Stimulated activated CD8-positive, alpha-beta memory T cell treated with anti-CD3 and anti-CD28 coated beads, Interleukin-15, amount 100 ng/mL, for 4 hours (primary cell): Measurements from ENCODE around the gene TPSG1.
"Not testable (repeated sequence)": the region's sequence is repeated elsewhere in the genome, so short reads cannot be mapped to it uniquely, and the experiment has no call there.

Source experiments
- DNase-seq, 2 donors: peaks; one replicate each; pipeline ENCODE4 v3.0.0-alpha.2; 2020; ENCODE audit warnings: low read depth in 2 of 2

The TPSG1 gene

DNA sequence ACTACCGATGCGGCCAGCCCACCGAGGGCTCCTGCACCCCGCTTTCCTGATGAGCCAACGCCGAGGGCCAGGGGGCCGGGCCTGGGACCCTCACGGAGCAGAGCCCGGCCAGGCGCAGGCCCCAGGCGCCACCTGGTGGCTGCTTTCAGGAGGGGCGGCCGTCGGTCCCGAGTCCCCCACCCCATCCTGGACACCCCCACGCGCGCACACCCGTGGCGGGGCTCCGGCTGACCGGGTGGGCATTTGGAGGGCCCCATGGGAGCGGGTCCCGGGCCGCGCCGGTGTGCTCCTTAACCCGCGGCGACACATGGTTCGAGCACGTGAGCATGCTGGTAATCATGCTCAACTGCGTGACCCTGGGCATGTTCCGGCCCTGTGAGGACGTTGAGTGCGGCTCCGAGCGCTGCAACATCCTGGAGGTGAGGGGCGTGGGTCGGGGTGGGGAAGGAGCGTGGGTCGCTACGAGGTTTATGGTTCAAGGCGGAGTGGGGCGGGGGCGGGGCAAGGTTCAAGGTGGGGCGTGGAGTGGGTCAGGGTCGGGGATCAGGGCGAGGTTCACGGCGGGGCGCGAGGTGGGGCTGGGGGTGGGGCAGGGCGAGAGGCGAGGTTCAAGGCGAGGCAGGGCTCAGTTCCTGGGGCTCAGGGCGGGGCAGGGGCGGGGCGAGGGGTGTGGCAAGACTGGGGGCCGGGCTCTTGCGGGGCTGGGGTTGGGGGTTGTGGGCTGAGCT lies 30.2 kb downstream of the TPSG1 start:
- DNase-seq, result no peak

GRCh38 chr16:1193825-1194581 lies 31.1 kb downstream of the TPSG1 start:
- no peak for DNase-seq

DNA sequence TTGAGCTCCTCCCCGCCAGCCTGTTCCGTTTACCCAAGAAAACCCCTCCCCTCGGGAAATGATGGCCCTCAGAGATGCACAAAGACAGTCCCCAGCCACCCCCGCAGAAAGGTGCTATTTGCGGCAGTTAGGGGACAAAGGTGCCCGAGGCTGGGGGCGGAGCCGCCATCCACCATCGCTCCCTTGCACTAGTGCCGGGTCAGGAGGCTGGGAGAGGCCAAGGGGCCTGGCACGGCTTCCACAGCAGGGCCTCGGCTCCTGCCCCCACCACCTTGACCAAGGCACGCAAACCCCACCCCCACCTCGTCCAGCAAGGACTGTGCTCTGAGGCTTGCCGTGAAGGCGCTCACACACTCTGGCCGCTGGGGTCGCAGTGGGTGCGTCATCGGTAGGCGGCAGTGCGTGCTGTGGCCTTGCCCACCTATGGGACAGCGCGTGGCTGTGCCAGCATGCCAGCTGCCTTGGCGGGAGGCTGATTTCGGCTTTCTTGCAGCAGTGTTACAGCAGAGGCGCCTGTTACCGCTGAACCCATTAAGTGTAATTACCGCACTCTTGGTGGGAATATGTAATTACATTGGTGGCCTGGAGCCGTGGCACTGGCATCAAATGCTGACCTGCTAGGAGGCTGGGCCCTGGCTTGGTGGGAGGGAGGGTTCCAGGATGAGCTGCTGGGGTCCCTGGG lies 31.8 kb downstream of the TPSG1 start:
- DNase-seq, result no peak

- no peak for DNase-seq
Observed at GRCh38 chr16:1192384-1193073, 32.5 kb downstream of the TPSG1 start.

DNA sequence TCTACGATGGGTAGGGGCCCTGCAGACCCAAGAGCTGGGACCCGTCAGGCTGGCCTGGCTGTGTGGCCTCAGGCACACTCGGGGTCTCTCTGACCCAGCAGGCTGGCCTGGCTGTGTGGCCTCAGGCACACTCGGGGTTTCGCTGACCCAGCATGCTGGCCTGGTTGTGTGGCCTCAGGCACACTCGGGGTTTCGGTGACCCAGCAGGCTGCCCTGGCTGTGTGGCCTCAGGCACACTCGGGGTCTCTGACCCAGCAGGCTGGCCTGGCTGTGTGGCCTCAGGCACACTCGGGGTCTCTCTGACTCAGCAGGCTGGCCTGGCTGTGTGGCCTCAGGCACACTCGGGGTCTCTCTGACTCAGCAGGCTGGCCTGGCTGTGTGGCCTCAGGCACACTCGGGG lies 34.3 kb downstream of the TPSG1 start:
- DNase-seq, result not testable (repeated sequence)

DNA sequence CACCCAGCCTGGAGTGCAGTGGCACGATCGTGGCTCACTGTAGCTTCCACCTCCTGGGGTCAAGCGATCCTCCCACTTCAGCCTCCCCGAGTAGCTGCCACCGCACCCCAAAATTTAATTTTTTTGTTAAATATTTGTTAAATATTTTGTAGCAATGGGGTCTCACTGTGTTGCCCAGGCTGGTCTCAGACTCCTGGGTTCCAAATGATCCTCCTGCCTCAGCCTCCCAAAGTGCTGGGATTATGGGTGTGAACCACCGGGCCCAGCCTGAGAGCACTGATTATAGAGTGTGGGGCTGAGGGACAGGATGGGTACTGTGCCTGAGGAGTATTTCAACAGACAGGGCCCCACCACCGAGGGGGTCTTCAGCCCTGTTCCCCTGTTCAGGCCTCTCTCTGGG lies 35.6 kb downstream of the TPSG1 start:
- no peak for DNase-seq

GRCh38 chr16:1188432-1189189 lies 36.5 kb downstream of the TPSG1 start:
- no peak for DNase-seq

GRCh38 chr16:1185460-1186207 lies 39.4 kb downstream of the TPSG1 start:
- not testable (repeated sequence) for DNase-seq

DNA sequence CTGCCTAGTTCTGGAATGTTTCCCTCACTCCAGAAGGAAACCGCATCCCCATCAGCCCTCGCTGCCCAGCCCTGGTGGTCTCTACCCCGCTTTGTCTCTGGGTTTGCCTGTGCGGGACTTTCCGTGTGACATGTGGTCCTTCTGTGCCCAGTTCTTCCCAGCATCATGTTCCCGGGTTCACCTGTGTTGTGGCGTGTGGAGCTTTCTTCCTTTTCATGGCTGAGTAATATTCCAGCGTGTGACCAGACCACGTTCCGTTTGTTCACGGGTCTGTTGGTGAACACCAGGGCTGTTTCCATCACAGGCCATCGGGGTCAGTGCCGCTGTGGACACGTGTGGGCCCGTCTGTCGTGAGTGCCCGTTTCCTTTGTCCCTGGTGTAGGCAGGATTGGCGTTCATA lies 40.1 kb downstream of the TPSG1 start:
- no peak for DNase-seq

DNA sequence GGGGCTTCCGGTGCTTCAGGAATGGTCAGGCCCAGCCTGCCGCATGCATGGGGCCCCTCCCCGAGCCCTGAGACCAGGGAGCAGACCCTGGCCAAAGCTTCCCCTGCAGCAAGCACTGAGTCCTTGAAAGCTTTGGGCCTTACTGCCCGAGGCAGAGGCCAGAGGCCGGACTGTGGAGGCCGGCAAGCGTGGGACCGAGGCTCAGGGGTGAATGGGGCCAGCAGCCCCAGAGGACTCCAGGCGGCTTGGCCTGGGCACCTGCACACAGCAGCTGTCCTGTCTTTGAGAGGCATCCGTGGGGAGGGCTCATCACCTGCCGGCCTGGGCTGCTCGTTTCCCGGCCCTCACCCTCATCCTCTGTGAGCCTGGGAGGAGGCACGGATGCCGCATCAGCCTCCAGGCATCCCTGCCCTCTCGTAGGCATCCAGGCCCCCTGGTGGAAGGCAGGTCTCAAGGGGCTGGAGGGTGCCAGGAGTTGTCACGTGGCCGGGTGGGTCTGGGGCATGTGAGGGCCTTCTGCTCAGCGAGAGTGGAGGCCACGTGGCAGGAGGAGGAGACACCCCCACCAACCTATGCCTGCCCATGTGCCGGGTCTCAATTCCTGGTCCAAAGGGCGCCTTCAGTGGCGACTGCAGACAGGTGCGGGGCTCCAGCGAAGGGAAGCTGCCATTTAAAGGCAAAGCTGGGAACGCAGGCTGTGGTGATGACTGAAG lies 40.8 kb downstream of the TPSG1 start:
- DNase-seq, result no peak

- no peak for DNase-seq
Observed at GRCh38 chr16:1182950-1183907, 41.8 kb downstream of the TPSG1 start.

DNA sequence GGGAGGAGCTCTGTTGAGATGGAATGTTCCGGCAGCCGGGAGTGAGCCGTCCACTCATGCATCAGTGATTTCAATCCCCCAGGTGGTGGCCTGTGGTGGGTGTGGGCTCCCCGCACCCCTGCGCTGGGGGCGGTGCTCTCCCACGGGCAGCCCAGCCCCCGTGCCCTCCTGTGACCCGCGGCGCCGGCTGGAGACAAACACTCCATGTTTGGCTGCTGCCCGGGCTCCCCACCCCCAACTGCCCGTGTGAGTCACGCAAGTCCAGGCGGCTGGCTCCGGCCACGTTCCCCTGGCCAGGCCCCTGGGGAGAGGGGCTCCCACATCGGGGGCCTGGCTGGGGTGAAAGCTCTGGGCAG lies 42.8 kb downstream of the TPSG1 start:
- DNase-seq, result no peak

DNA sequence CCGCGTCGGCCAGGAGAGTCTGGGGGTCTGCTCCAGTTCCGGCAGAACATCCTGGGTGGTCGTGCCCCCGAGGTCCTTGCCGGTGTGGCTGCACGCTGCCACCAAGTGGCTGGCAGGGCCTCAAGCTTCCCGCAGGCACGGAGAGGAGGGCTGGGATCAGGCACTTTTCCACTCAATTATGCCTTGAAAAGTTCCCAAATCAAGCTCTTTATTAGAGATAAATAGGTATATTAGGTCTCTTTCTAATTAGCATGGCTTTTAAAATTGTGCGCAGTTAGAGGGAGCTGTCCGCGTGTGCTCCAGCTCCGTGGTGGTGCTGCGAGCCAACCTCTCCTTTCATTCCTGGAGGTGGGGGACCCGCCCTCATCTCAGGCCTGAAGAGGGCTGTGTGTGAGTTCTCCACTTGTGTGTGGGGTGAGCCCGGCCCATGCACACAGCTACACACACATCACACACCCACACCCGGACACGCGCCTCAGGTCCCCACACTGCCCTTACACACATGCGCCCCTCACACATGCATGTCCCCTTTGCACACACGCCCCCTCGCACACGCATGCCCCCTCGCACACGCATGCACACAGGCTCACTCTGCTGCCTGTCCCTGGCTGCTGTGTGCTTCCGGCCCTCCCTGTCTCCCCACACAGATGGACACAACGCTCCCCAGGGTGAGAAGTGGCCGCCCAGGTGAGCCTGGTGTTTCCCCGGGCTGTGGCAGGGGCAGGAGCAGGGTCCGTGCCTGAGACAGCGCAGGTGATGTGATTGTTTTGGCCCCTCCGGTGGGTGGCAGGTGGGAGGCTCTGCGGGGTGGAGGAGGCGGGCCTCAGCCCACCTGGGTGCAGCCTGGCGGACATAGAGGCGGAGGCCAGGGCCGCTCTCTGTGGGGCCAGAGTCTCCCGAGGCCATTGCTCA lies 43.4 kb downstream of the TPSG1 start:
- DNase-seq, result no peak

DNA sequence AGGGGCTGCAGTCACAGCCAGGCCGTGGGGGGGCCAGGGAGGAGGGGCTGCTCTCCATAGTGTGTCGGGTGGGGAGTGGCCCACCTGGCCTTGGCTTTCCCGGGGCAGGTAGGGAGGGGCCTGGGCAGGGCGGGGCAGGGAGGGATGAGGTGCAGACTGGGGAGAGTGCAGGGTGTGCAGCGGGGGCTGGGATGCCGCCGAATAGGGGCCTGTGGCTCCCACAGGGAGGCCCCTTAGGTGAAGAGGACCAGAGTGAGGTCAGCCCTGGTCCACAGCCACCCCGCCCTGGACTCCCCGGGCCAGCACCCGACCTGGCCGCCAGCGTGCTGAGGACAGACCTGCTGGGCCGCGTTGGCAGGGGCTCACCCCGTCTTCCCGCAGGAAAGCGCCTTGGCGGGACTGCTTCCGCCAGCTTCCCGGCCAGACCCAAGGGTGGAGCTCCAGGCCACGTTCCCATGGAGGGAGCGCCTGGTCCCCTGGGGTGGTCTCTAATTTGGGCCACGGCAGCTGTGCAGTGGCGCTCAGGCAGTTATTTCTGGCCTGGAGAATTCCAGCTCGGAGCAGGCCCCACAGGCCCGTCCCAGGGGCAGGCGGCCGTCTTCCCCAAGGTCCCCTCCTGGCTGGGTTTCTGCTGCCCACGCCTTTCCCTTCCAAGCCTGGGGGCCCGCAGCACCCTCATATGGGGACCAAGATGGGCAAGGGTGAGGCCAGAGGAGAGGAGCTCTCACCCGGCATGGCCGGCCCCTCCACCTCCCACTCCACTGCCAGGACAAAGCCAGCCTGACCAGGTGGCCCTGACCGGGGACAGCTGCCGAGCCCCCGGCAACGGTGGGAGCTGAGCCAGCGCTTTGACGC lies 44.3 kb downstream of the TPSG1 start:
- no peak for DNase-seq

- DNase-seq, result no peak
Observed at GRCh38 chr16:1178295-1178910, 46.7 kb downstream of the TPSG1 start.

- no peak for DNase-seq
Observed at GRCh38 chr16:1177750-1178149, 47.3 kb downstream of the TPSG1 start.

- no peak for DNase-seq
Observed at GRCh38 chr16:1177053-1177452, 48.0 kb downstream of the TPSG1 start.
